ENCODE measurements around the gene RCN1. TPM values are rescaled to one million over a fixed set of nuclear protein-coding genes. Genes with fewer than 3 reads are reported as not detected.
"Not testable (repeated sequence)": the region's sequence is repeated elsewhere in the genome, so short reads cannot be mapped to it uniquely, and the experiment has no call there.

RCN1 gene
- total and polyA plus RNA-seq, 2 donors (not counting 3 experiments of a cell fraction or from before 2014, with no cell fraction given): 174 to 285 TPM

- Histone ChIP-seq H3K27me3 (ENCODE audit: control insufficient read depth in 2 of 2, insufficient read depth in 2 of 2, low read length in 2 of 2) (peaks cover 9 to 18% of the 10 kb centered on the region in 2 experiments), H3K4me1 (ENCODE audit: control insufficient read depth, extremely low read depth, insufficient read depth, low read length) (no peaks in the 10 kb centered on the region), H4K20me1 (replicated peaks; ENCODE audit: control insufficient read depth, extremely low read depth, insufficient read depth, low read length) (no peaks in the 10 kb centered on the region), H3K9me1 (replicated peaks; ENCODE audit: control insufficient read depth, extremely low read depth, insufficient read depth, low read length) (no peaks in the 10 kb centered on the region), H3K79me2 (ENCODE audit: control insufficient read depth, insufficient read depth, low read length) (no peaks in the 10 kb centered on the region), H3K4me3 (replicated peaks in 1 of 3; ENCODE audit: insufficient read depth in 1 of 3, low read depth in 1 of 3, low read length in 3 of 3) (no peak overlapping the region), H3K9ac (replicated peaks; ENCODE audit: extremely low read depth, insufficient read depth, low read length) (no peak overlapping the region), H3K9me3 (replicated peaks; ENCODE audit: control insufficient read depth, insufficient read depth, low read length) (no peaks in the 10 kb centered on the region), H3K36me3 (ENCODE audit: control insufficient read depth in 2 of 2, extremely low read depth in 1 of 2, insufficient read depth in 2 of 2, low read length in 2 of 2) (no peaks in the 10 kb centered on the region), H3K4me2 (ENCODE audit: insufficient read depth, low read length) (no peak overlapping the region), H2AFZ (ENCODE audit: low read depth, low read length) (no peak overlapping the region), H3K27ac (ENCODE audit: insufficient read depth, low read depth, low read length) (no peak overlapping the region)
- dilution Hi-C loops (cut with MboI; ENCODE audit: extremely low pct_ligation_motif_present, low sequenced_read_pairs) (no loop called here), intact Hi-C loops (cut with micrococcal nuclease) (no loop called here)
- no peak for TF ChIP-seq JUN (IDR thresholded peaks at IDR 0.05; ENCODE audit: borderline replicate concordance, insufficient read depth, insufficient read length, low read depth)
- peak; percentile 79 for TF ChIP-seq FOS (IDR thresholded peaks at IDR 0.05; ENCODE audit: borderline replicate concordance, insufficient read depth, low read length)
- DNase-seq (ENCODE audit: low read depth, low spot score) (no peak), FAIRE-seq (no peak)
- CTCF ChIA-PET: no interaction called here
- BruUV-seq (replicated peaks): no TSS peak
- POLR2A ChIA-PET: no interaction called here
Observed at GRCh38 chr11:32118025-32118974, 27.4 kb downstream of the RCN1 start.

- H2AFZ ChIP-seq (ENCODE audit: low read depth, low read length); intact Hi-C loops (cut with micrococcal nuclease); H3K27ac ChIP-seq (ENCODE audit: insufficient read depth, low read depth, low read length); POLR2A ChIA-PET; CTCF ChIA-PET; H3K4me2 ChIP-seq (ENCODE audit: insufficient read depth, low read length); H3K36me3 ChIP-seq (ENCODE audit: control insufficient read depth in 2 of 2, extremely low read depth in 1 of 2, insufficient read depth in 2 of 2, low read length in 2 of 2); H3K9ac ChIP-seq (replicated peaks; ENCODE audit: extremely low read depth, insufficient read depth, low read length); dilution Hi-C loops (cut with MboI; ENCODE audit: extremely low pct_ligation_motif_present, low sequenced_read_pairs); H4K20me1 ChIP-seq (replicated peaks; ENCODE audit: control insufficient read depth, extremely low read depth, insufficient read depth, low read length); H3K4me3 ChIP-seq (replicated peaks in 1 of 3; ENCODE audit: insufficient read depth in 1 of 3, low read depth in 1 of 3, low read length in 3 of 3); H3K4me1 ChIP-seq (ENCODE audit: control insufficient read depth, extremely low read depth, insufficient read depth, low read length); BruUV-seq (replicated peaks); H3K9me3 ChIP-seq (replicated peaks; ENCODE audit: control insufficient read depth, insufficient read depth, low read length); H3K9me1 ChIP-seq (replicated peaks; ENCODE audit: control insufficient read depth, extremely low read depth, insufficient read depth, low read length); H3K79me2 ChIP-seq (ENCODE audit: control insufficient read depth, insufficient read depth, low read length); FAIRE-seq; DNase-seq (ENCODE audit: low read depth, low spot score): not testable (repeated sequence)
- peaks cover 7 to 14% of the 10 kb centered on the region in 2 experiments for H3K27me3 ChIP-seq (ENCODE audit: control insufficient read depth in 2 of 2, insufficient read depth in 2 of 2, low read length in 2 of 2)
Observed at GRCh38 chr11:32119139-32119538, 28.3 kb downstream of the RCN1 start.
